DND-41 (cell line): ENCODE data around the gene ASPM.

Source experiments
- CTCF ChIP-seq: IDR thresholded peaks from 2 replicates; pipeline ENCODE4 v1.5.1; 2012; ENCODE audit warnings: borderline replicate concordance, low read length, moderate library complexity, mild to moderate bottlenecking; ENCODE audit not compliant: poor library complexity, severe bottlenecking; ENCODE audit errors: extremely low read depth
- EZH2 ChIP-seq: IDR thresholded peaks from 3 replicates; pipeline ENCODE4 v1.6.1; 2012; ENCODE audit warnings: borderline replicate concordance, low read depth, mild to moderate bottlenecking, moderate library complexity, low read length, inconsistent platforms; ENCODE audit not compliant: severe bottlenecking

GRCh38 chr1:197195100-197195499 is 48.6 kb upstream of the ASPM start:
- TF ChIP-seq EZH2 (no peak), CTCF (no peak)
